Measurements from ENCODE around the gene BNIPL.

- TF ChIP-seq CTCF (IDR thresholded peaks at IDR 0.05) (no peak), TCF7L2 (IDR thresholded peaks at IDR 0.05; ENCODE audit: low read depth, low read length) (no peak), POLR2AphosphoS5 (IDR thresholded peaks at IDR 0.05; ENCODE audit: low read depth, low read length) (no peak), SIN3A (IDR thresholded peaks at IDR 0.05; ENCODE audit: borderline replicate concordance, insufficient read depth, low read depth, low read length) (no peak)
These were observed 26.5 kb downstream of the BNIPL start for GRCh38 chr1:151062741-151063371.

All from Panc1 (cell line).